AG04449 (cell line): Measurements from ENCODE around the gene KCND2.

ENCODE experiments used
- CTCF ChIA-PET: fragments of 350-600 bp; formaldehyde crosslinking; extraction: SDS; loops from one replicate; lab custom pipeline; 2021; ENCODE audit warnings: antibody characterized with exemption; lab: Yijun Ruan, JAX
- POLR2A ChIA-PET: fragments of 400-600, 350-600 bp; formaldehyde crosslinking; extraction: SDS; loops from one replicate; lab custom pipeline; 2020; ENCODE audit warnings: antibody characterized with exemption, inconsistent platforms; lab: Yijun Ruan, JAX
- DNase-seq: peaks from one replicate; pipeline ENCODE4 v3.0.0-alpha.2; 2010; ENCODE audit warnings: low read depth, low spot score
- H3K4me3 ChIP-seq: 2 replicates; pipeline ENCODE4 v1.5.1; 2011; ENCODE audit warnings: low read depth, mild to moderate bottlenecking, control low read depth, low read length
- TF ChIP-seq, protein P1 (sequence below): IDR thresholded peaks from one replicate; pipeline ENCODE4 v1.5.1; 2011; ENCODE audit warnings: mild to moderate bottlenecking, moderate library complexity, low read length, control low read depth, inconsistent platforms; ENCODE audit not compliant: insufficient read depth; ENCODE audit errors: missing control alignments

The KCND2 gene

DNA sequence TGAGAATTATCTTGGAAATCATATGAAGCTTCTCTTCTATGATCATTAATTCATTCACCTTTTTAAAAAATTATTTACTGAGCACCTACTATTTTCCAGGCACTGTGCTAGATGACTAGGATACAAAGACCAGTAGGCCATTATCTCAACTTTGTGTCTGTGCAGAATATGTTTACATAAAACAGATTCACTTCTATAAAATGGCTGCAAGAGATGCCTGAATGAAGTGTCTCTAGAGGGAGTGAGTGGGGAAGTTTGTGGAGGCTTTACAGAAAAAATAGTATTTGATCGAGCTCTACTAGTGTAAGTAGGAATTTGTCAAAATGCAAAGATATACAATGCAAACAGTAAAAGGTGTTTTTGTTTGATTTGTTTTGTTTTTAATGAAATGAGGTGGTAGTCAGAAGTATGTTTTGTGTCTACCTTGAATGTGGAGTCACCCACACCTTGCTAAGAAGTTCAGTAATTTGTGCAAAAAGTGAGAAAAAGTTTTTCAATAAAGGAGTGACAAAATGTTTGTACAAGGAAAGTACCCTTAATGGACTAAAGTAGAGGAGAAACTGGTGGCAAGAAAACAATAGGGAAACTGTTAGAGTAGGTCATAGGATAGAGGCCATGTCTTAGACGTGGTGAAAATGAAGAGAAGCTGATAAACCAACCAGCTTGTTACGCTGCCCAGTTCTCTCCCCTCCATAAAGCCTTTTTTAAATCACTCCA, 125.5 kb downstream of the KCND2 start:
- ChIA-PET POLR2A (no interaction called here), CTCF (no interaction called here)
- DNase-seq = no peak
- H3K4me3 ChIP-seq = no peak overlapping the region
- TF ChIP-seq, protein P1, sequence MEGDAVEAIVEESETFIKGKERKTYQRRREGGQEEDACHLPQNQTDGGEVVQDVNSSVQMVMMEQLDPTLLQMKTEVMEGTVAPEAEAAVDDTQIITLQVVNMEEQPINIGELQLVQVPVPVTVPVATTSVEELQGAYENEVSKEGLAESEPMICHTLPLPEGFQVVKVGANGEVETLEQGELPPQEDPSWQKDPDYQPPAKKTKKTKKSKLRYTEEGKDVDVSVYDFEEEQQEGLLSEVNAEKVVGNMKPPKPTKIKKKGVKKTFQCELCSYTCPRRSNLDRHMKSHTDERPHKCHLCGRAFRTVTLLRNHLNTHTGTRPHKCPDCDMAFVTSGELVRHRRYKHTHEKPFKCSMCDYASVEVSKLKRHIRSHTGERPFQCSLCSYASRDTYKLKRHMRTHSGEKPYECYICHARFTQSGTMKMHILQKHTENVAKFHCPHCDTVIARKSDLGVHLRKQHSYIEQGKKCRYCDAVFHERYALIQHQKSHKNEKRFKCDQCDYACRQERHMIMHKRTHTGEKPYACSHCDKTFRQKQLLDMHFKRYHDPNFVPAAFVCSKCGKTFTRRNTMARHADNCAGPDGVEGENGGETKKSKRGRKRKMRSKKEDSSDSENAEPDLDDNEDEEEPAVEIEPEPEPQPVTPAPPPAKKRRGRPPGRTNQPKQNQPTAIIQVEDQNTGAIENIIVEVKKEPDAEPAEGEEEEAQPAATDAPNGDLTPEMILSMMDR = no peak

GRCh38 chr7:120400806-120401455, 128.0 kb downstream of the KCND2 start:
- ChIA-PET CTCF (no interaction called here), POLR2A (no interaction called here)
- TF ChIP-seq, protein P1 = no peak
- H3K4me3 ChIP-seq = no peak overlapping the region
- no peak for DNase-seq

DNA sequence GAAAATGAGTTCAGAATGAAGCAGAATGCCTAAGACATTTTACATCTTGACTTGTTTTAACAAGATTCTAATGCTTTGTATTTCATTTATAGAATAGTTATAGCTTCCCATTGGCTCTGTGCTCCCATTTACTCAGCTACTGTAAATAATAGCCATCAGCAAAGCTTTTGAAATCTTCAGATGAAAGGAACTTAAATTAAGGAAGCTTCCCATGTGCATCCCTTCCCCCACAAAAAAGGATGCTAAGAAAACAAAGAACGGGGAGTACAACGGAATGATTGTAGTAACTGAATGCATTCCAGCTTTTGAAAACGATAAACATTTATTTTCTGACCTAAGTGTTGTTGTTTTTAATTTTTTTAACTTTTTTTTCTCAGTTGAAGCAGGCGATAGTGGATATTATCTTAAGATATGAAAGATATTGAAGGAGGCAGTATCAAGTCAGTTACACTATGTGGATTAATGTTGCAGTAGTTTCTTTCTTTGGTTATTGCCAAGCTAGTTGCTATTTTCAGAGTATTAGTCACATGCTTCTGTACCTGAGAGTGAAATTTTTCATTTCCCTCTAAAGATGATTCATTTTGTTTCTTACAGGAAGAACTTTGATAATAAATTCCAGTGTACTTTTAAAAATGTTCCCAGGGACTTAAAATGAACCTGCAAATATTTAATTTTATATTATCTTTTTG, 129.2 kb downstream of the KCND2 start:
- CTCF ChIA-PET = no interaction called here
- H3K4me3 ChIP-seq = no peak overlapping the region
- POLR2A ChIA-PET = no interaction called here
- DNase-seq = no peak
- TF ChIP-seq, protein P1 = no peak

DNA sequence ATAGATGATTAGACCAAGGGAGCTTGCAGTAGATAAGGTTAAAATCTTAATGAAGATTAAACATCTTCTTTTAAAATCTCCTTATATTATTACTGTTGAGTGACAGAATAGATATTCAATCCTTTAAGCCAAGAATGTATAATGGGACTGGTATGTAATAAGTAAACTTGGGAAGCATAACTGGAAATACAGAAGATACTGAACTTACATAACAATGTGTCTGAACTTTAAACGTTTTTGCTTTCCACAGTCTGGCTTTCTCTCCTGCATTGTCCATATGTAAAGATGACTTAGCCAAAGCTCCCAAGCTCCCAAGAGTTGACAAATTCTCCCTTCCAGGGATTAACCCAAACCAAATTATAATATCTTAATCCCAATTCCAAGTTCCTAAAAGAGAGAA, 129.8 kb downstream of the KCND2 start:
- H3K4me3 ChIP-seq = no peak overlapping the region
- TF ChIP-seq, protein P1 = no peak
- CTCF ChIA-PET = no interaction called here
- POLR2A ChIA-PET = no interaction called here
- no peak for DNase-seq

DNA sequence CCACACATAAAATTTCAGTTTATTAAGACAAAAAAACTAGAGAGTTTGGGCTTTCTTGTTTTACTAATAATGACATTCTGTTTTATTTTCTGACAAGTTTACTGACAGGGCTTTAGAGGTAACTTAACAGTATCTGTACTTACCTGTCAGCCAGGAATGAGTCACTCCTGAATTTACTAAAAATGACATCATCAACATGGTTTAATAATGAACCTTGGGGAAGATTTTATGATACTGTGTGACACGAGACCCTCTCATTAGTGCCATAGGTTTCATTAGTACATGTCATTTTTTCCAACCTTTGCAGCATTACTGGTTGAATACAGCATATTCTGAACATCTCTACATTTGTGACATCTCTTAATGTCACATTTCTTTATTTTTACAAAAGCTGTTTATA, 131.1 kb downstream of the KCND2 start:
- ChIA-PET CTCF (no interaction called here), POLR2A (no interaction called here)
- TF ChIP-seq, protein P1 = no peak
- no peak for DNase-seq
- no peak overlapping the region for H3K4me3 ChIP-seq

GRCh38 chr7:120405652-120406051, 132.7 kb downstream of the KCND2 start:
- TF ChIP-seq, protein P1 = no peak
- ChIA-PET POLR2A (no interaction called here), CTCF (no interaction called here)
- H3K4me3 ChIP-seq = no peak overlapping the region
- DNase-seq = no peak
